ENCODE measurements around the gene MMP11.

The MMP11 gene

DNA sequence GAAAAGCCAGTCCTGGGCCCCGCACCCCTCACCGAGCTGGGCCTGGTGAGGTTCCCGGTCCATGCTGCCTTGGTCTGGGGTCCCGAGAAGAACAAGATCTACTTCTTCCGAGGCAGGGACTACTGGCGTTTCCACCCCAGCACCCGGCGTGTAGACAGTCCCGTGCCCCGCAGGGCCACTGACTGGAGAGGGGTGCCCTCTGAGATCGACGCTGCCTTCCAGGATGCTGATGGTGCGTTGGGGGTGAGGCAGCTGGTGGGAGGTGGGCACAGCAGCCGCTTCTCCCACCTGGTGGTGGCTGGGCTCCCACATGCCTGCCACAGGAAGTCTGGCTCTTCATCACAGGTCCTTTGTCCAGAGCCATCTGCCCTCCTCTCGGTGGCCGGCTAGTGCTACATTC lies 9.6 kb downstream of the MMP11 start:
- H3K27ac ChIP-seq: no peak overlapping the region
- no peak for TF ChIP-seq ZFX (IDR thresholded peaks at IDR 0.05; ENCODE audit: borderline replicate concordance)
- TF ChIP-seq, protein P1, sequence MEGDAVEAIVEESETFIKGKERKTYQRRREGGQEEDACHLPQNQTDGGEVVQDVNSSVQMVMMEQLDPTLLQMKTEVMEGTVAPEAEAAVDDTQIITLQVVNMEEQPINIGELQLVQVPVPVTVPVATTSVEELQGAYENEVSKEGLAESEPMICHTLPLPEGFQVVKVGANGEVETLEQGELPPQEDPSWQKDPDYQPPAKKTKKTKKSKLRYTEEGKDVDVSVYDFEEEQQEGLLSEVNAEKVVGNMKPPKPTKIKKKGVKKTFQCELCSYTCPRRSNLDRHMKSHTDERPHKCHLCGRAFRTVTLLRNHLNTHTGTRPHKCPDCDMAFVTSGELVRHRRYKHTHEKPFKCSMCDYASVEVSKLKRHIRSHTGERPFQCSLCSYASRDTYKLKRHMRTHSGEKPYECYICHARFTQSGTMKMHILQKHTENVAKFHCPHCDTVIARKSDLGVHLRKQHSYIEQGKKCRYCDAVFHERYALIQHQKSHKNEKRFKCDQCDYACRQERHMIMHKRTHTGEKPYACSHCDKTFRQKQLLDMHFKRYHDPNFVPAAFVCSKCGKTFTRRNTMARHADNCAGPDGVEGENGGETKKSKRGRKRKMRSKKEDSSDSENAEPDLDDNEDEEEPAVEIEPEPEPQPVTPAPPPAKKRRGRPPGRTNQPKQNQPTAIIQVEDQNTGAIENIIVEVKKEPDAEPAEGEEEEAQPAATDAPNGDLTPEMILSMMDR (IDR thresholded peaks at IDR 0.05): no peak

DNA sequence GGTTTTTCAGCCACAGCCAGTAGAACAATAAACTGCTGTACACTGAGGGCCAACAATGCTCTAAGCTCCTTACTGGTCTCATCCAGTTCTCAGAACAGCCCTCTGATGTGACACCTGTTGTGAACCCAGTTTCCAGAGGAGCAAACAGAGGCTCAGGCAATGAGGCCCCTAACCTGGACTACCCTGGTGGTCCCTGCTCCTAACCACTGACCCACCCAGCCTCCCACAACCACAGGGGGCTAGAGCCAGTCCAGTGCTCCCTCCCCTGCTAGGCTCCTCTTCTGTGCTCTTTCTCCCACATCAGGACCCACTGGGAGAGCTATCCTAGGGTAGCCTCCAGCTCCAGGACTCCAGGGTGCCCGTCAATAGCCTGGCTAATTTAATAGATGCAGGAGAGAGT lies 10.1 kb downstream of the MMP11 start:
- no peak overlapping the region for H3K27ac ChIP-seq
- TF ChIP-seq ZFX (IDR thresholded peaks at IDR 0.05; ENCODE audit: borderline replicate concordance): no peak
- TF ChIP-seq, protein P1 (IDR thresholded peaks at IDR 0.05): no peak

DNA sequence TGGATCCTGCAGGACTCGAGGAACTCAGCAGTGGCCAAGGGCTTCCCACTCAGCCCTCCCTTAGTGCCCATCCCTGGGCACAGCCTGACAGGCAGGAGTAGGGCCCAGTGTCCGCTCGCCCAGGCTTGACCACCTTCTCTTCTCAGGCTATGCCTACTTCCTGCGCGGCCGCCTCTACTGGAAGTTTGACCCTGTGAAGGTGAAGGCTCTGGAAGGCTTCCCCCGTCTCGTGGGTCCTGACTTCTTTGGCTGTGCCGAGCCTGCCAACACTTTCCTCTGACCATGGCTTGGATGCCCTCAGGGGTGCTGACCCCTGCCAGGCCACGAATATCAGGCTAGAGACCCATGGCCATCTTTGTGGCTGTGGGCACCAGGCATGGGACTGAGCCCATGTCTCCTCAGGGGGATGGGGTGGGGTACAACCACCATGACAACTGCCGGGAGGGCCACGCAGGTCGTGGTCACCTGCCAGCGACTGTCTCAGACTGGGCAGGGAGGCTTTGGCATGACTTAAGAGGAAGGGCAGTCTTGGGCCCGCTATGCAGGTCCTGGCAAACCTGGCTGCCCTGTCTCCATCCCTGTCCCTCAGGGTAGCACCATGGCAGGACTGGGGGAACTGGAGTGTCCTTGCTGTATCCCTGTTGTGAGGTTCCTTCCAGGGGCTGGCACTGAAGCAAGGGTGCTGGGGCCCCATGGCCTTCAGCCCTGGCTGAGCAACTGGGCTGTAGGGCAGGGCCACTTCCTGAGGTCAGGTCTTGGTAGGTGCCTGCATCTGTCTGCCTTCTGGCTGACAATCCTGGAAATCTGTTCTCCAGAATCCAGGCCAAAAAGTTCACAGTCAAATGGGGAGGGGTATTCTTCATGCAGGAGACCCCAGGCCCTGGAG lies 10.9 kb downstream of the MMP11 start:
- H3K27ac ChIP-seq: no peak overlapping the region
- no peak for TF ChIP-seq ZFX (IDR thresholded peaks at IDR 0.05; ENCODE audit: borderline replicate concordance)
- TF ChIP-seq, protein P1 (IDR thresholded peaks at IDR 0.05): no peak

DNA sequence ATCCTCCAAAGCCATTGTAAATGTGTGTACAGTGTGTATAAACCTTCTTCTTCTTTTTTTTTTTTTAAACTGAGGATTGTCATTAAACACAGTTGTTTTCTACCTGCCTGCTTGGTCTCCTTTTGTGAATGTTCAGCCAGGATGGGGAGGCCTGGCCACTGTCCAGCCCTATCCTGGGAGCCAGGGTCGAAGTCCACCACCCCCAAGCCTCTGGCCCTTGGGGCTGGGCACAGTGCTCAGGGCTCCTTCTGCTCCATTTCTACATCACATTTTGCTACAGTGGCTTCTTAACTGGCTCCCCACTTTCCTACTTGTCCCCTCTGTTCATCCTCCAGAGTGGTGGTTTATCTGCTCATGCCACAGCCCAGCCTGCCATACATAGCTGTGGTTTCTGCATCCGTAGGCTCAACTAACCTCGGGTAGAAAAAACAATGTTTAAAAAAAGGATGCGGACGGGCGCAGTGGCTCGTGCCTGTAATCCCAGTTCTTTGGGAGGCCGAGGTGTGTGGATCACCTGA lies 11.6 kb downstream of the MMP11 start:
- no peak overlapping the region for H3K27ac ChIP-seq
- no peak for TF ChIP-seq ZFX (IDR thresholded peaks at IDR 0.05; ENCODE audit: borderline replicate concordance)
- TF ChIP-seq, protein P1 (IDR thresholded peaks at IDR 0.05): no peak

DNA sequence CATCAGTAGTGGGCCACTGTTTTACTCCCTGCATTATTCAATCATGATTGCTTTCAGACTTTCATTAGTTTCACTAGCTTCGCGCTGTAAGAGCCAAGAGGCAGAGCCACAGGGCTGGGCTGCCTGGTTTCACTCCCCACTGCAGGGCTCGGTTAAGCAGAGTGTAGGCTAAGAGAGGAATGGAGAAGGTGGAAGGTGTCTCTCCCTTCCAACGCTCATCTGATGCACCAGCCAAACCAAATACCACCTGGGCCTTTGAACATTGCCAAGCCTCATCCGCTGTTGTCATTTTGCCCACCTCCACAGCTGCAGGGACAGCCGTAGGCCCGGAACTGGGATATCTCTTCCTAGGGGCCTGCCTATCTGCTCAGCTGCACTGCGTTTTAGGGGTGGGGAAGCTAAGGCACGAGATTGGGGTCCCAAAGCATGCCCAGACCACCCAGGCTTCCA lies 13.6 kb downstream of the MMP11 start:
- H3K27ac ChIP-seq: peak overlapping the region; percentile 98
- TF ChIP-seq ZFX (IDR thresholded peaks at IDR 0.05; ENCODE audit: borderline replicate concordance): no peak
- TF ChIP-seq, protein P1 (IDR thresholded peaks at IDR 0.05): no peak

DNA sequence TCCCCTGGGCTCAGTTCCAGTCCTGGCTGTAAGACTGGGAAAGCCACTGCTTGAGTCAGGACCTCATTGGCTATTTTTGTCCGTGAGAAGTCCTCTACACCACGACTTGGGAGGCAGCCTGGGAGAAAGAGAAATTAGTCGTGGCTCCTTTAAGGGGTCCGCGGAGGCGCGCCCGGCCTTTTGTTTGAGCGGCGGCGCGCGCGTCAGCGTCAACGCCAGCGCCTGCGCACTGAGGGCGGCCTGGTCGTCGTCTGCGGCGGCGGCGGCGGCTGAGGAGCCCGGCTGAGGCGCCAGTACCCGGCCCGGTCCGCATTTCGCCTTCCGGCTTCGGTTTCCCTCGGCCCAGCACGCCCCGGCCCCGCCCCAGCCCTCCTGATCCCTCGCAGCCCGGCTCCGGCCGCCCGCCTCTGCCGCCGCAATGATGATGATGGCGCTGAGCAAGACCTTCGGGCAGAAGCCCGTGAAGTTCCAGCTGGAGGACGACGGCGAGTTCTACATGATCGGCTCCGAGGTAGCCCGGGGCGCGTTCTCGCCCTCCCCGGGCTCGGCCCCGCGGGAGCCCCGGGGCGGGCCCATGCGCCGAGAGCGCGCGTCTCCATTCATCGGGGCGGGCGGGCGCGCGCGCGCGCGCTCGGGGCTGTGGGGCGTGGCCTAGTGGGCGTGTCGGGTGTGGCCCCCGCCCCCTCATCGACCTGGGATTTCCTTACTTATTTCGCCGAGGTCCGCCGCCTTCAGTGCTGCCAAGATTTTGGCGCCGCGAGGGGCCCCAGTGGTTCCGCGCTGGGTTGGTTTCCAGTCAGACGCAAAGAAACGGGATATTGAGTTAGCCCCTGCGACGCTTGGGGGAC lies 14.3 kb downstream of the MMP11 start, which contains the start of gene SMARCB1:
Gene SMARCB1, plus strand, starts transcription at position 215 of the 848 bp plus-strand sequence. Its CDS starts 204 bp downstream, at position 419.
- TF ChIP-seq ZFX (IDR thresholded peaks at IDR 0.05; ENCODE audit: borderline replicate concordance): no peak
- TF ChIP-seq, protein P1 (IDR thresholded peaks at IDR 0.05): no peak
- peak within 1 kb of the TSS; percentile 98 for H3K27ac ChIP-seq
